HCT116 (cell line): Measurements from ENCODE around the gene PYGB. TPM values are rescaled to one million over a fixed set of nuclear protein-coding genes. Genes with fewer than 3 reads are reported as not detected.
"Not testable (repeated sequence)": the region's sequence is repeated elsewhere in the genome, so short reads cannot be mapped to it uniquely, and the experiment has no call there.

ENCODE experiments used
- ATAC-seq: fragments of 200-7000 bp; cut with Tn5 transposase; 2 replicates; pipeline ENCODE4 v1.9.1; 2020; ENCODE audit warnings: mild to moderate bottlenecking, moderate library complexity
- BruUV-seq: library from RNA; stranded (reverse); fragments of 400-500 nt; replicated peaks from 2 replicates; lab custom pipeline; 2021; lab: Mats Ljungman, UMichigan
- CTCF ChIA-PET: fragments of 300-600 bp; sonication (Branson Sonifier 250); formaldehyde crosslinking; loops from one replicate; lab custom pipeline; 2021; ENCODE audit warnings: antibody characterized with exemption; lab: Charles Lee
- POLR2A ChIA-PET: fragments of 300-600, 350-600 bp; sonication (Branson Sonifier 250); formaldehyde crosslinking; loops from one replicate; lab custom pipeline; 2021; ENCODE audit warnings: antibody characterized with exemption; lab: Charles Lee
- RAD21 ChIA-PET, 2 experiments: fragments of 300-600 bp; sonication (Branson Sonifier 250); formaldehyde crosslinking; loops; one replicate each; lab custom pipeline; 2023; ENCODE audit warnings: low total read pairs in 2 of 2; ENCODE audit not compliant: uncharacterized antibody in 2 of 2, unreplicated experiment in 2 of 2, low non-redundant PET in 1 of 2; lab: Charles Lee
- DNase-seq: peaks from one replicate; pipeline ENCODE4 v3.0.0-alpha.2; 2010; ENCODE audit warnings: low read depth, low spot score
- H2AFZ ChIP-seq: fragments of 200-600 bp; shearing (Covaris generic), sonication (generic); 2 replicates; pipeline ENCODE4 v1.6.1; 2017; ENCODE audit warnings: low read depth, mixed run types, mixed read lengths, antibody characterized with exemption, low read length; ENCODE audit not compliant: poor library complexity, severe bottlenecking
- H3K27ac ChIP-seq: 2 replicates; pipeline ENCODE4 v1.5.1; 2012; ENCODE audit warnings: low read depth, low read length
- H3K27me3 ChIP-seq: fragments of 200-600 bp; sonication (generic); 2 replicates; pipeline ENCODE4 v1.6.1; 2016; ENCODE audit warnings: mixed run types, low read length, mixed read lengths; ENCODE audit not compliant: insufficient read depth
- H3K36me3 ChIP-seq, 2 experiments: fragments of 200-500 bp in 1 of 2; fragments of 200-600 bp in 1 of 2; sonication (Bioruptor generic) in 1 of 2; sonication (generic) in 1 of 2; 2 replicates each; pipeline versions ENCODE4 v1.5.1 to v1.6.1; 2014 to 2016; ENCODE audit warnings: low read length in 2 of 2, inconsistent platforms in 1 of 2, mixed read lengths in 1 of 2, mixed run types in 1 of 2; ENCODE audit not compliant: insufficient read depth in 2 of 2, control insufficient read depth in 1 of 2
- H3K4me1 ChIP-seq, 2 experiments: fragments of 200-600 bp in 1 of 2; sonication (generic) in 1 of 2; 2 replicates each; pipeline versions ENCODE4 v1.5.1 to v1.6.1; 2012 to 2017; ENCODE audit warnings: low read length in 2 of 2, inconsistent platforms in 1 of 2, mild to moderate bottlenecking in 1 of 2, mixed read lengths in 1 of 2, mixed run types in 1 of 2, moderate library complexity in 1 of 2; ENCODE audit not compliant: insufficient read depth in 2 of 2, control insufficient read depth in 1 of 2
- H3K4me2 ChIP-seq: fragments of 200-600 bp; sonication (generic); 2 replicates; pipeline ENCODE4 v1.6.1; 2017; ENCODE audit warnings: mixed run types, low read length, mixed read lengths
- H3K4me3 ChIP-seq, 2 experiments: fragments of 200-600 bp in 1 of 2; sonication (generic) in 1 of 2; replicated peaks in 1 of 2; 2 replicates each; pipeline ENCODE4 v1.5.1; 2011 to 2016; ENCODE audit warnings: low read length in 2 of 2, control low read depth in 1 of 2, low read depth in 1 of 2, mild to moderate bottlenecking in 1 of 2, mixed read lengths in 1 of 2, mixed run types in 1 of 2
- H3K79me2 ChIP-seq: fragments of 200-600 bp; sonication (generic); 2 replicates; pipeline ENCODE4 v1.6.1; 2017; ENCODE audit warnings: mild to moderate bottlenecking, mixed run types, low read length, moderate library complexity, mixed read lengths; ENCODE audit not compliant: insufficient read depth
- H3K9ac ChIP-seq: fragments of 200-600 bp; sonication (generic); 2 replicates; pipeline ENCODE4 v1.6.1; 2016; ENCODE audit warnings: low read length, mixed read lengths
- H3K9me2 ChIP-seq: fragments of 200-600 bp; sonication (generic), shearing (Covaris generic); 2 replicates; pipeline ENCODE4 v1.6.1; 2017; ENCODE audit warnings: mixed run types, mild to moderate bottlenecking, moderate library complexity; ENCODE audit not compliant: insufficient read depth
- H3K9me3 ChIP-seq, 2 experiments: fragments of 200-500 bp in 1 of 2; fragments of 200-600 bp in 1 of 2; sonication (Bioruptor generic) in 1 of 2; sonication (generic) in 1 of 2; 2 replicates each; pipeline ENCODE4 v1.6.1; 2014 to 2017; ENCODE audit warnings: low read length in 2 of 2, mixed read lengths in 2 of 2, inconsistent platforms in 1 of 2, low read depth in 1 of 2, mild to moderate bottlenecking in 1 of 2, mixed run types in 1 of 2, moderate library complexity in 1 of 2; ENCODE audit not compliant: control insufficient read depth in 1 of 2, insufficient read depth in 1 of 2
- H4K20me1 ChIP-seq: fragments of 200-600 bp; sonication (generic), shearing (Covaris generic); 2 replicates; pipeline ENCODE4 v1.6.1; 2017; ENCODE audit warnings: mixed run types, mild to moderate bottlenecking, moderate library complexity; ENCODE audit not compliant: insufficient read depth
- EGR1 ChIP-seq: IDR thresholded peaks from 2 replicates; pipeline ENCODE4 v1.6.1; 2012; ENCODE audit warnings: low read depth
- POLR2AphosphoS5 ChIP-seq: IDR thresholded peaks from 2 replicates; pipeline ENCODE4 v1.6.1; 2011; ENCODE audit warnings: mild to moderate bottlenecking, low read depth, low read length, moderate library complexity
- SP1 ChIP-seq: IDR thresholded peaks from 2 replicates; pipeline ENCODE4 v1.6.1; 2012; ENCODE audit warnings: low read depth
- YY1 ChIP-seq: IDR thresholded peaks from 2 replicates; pipeline ENCODE4 v1.6.1; 2011; ENCODE audit warnings: low read length, low read depth, moderate library complexity, mild to moderate bottlenecking; ENCODE audit not compliant: insufficient replicate concordance; ENCODE audit errors: extremely low read depth
- intact Hi-C: fragments of 100-400 bp; cut with micrococcal nuclease; formaldehyde crosslinking; loops from 2 replicates; pipeline ENCODE4 v1.10.0; 2022
- total RNA-seq: library from RNA; stranded (reverse); gene quantifications from one replicate; pipeline ENCODE4 v1.2.1, GENCODE V29; 2021; ENCODE audit not compliant: unreplicated experiment

The PYGB gene
- total RNA-seq, 1 experiment from 2014 or later: 87.8 TPM

DNA sequence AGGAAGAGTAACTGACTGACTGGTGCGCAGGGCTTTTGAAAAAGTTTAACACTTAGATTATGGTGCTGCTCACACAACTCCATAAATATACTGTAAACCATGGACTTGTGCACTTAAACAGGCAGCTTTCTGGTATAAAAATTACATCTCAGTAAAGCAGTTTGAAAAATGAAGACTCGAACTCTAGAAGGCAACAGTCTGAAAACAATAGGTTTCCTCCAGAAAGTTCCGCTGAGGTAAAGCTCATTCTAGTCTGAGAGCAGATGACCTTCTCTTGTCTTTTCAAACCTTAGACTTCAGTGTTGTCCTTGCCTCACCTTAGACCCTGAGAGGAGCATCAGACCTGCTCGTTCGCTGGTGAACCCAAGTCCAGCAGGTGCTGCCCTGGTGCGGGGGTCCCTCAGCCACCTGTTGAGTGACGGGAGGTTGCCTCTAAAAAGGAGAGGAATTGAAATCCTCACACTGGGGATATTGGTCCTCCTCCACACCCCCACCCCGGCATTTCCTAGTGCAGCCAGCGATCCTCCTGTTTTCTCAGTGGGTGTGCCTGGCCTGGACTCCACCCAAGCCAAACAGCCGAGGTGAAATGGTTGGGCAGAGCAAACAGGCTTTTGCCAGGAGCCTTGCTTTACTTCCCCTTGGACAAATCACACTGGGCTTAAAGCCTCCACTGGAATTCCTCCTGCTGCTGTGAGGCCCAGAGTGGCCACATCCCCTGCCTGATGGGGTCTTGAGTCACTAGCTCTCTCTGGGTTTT lies 14.7 kb upstream of the PYGB start:
- H3K36me3 ChIP-seq: no peaks in the 10 kb centered on the region
- peak overlapping the region; percentile 43 for H3K9ac ChIP-seq
- BruUV-seq: TSS peak; percentile 19
- CTCF ChIA-PET: interaction anchor here (1.2 kb wide), 1 partner anchor 14 kb away, joined by 5 read pairs; the partner anchor contains the start of gene PYGB
- peak overlapping the region; percentile 81 for H3K4me2 ChIP-seq
- RAD21 ChIA-PET: no interaction called here
- no peaks in the 10 kb centered on the region for H3K27me3 ChIP-seq
- peak overlapping the region; percentile 7 to 33; a peak in 3 of 4 replicates for H3K4me3 ChIP-seq
- POLR2A ChIA-PET: interaction anchor here (1.8 to 2.0 kb wide), 2 partner anchors 10 to 14 kb away, joined by 6 to 11 read pairs; partner anchors contain the start of gene PYGB
- DNase-seq: no peak
- ATAC-seq: peak; percentile 55
- no peaks in the 10 kb centered on the region for H3K79me2 ChIP-seq
- H3K9me3 ChIP-seq: no peaks in the 10 kb centered on the region
- peaks cover 38 to 57% of the 10 kb centered on the region in 2 experiments for H3K4me1 ChIP-seq
- peak overlapping the region; percentile 75 for H2AFZ ChIP-seq
- H3K9me2 ChIP-seq: no peaks in the 10 kb centered on the region
- TF ChIP-seq EGR1 (no peak), POLR2AphosphoS5 (peak; percentile 54; the same call in 1 of the 2 replicates), SP1 (peak; percentile 46; the same call in 1 of the 2 replicates), YY1 (peak; percentile 24)
- H4K20me1 ChIP-seq: no peaks in the 10 kb centered on the region
- intact Hi-C loops: no loop called here
- H3K27ac ChIP-seq: peak overlapping the region; percentile 12

DNA sequence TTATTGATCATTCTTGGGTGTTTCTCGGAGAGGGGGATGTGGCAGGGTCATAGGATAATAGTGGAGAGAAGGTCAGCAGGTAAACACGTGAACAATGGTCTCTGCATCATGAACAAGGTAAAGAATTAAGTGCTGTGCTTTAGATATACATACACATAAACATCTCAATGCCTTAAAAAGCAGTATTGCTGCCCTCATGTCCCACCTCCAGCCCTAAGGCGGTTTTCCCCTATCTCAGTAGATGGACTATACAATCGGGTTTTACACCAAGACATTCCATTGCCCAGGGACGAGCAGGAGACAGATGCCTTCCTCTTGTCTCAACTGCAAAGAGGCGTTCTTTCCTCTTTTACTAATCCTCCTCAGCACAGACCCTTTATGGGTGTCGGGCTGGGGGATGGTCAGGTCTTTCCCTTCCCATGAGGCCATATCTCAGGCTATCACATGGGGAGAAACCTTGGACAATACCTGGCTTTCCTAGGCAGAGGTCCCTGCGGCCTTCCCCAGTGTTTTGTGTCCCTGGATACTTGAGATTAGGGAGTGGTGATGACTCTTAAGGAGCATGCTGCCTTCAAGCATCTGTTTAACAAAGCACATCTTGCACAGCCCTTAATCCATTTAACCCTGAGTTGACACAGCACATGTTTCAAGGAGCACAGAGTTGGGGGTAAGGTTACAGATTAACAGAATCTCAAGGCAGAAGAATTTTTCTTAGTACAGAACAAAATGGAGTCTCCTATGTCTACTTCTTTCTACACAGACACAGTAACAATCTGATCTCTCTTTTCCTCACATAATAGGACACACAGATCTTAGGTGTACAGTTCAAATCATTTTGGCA lies 13.7 kb upstream of the PYGB start:
- DNase-seq, H3K36me3 ChIP-seq, intact Hi-C loops, RAD21 ChIA-PET, H3K4me3 ChIP-seq, H3K79me2 ChIP-seq, H3K9ac ChIP-seq, CTCF ChIA-PET, H4K20me1 ChIP-seq, H3K27ac ChIP-seq, BruUV-seq, H3K27me3 ChIP-seq, H3K9me3 ChIP-seq, H3K9me2 ChIP-seq, H2AFZ ChIP-seq, ATAC-seq: not testable (repeated sequence)
- Histone ChIP-seq H3K4me1 (peaks cover 45 to 67% of the 10 kb centered on the region in 2 experiments), H3K4me2 (peak overlapping the region; percentile 81; the same call in 1 of the 2 replicates)
- POLR2A ChIA-PET: interaction anchor here (1.1 to 2.1 kb wide), 3 partner anchors 11 to 13 kb away, joined by 3 to 13 read pairs (median 11); partner anchors contain the start of gene PYGB
